HG03159 (cell line): ENCODE results near the gene PPWD1.
A peak's percentile ranks its signal among the peaks of the same experiment; 100 is the strongest.

ENCODE experiments used
- ATAC-seq: cut with Tn5 transposase; IDR thresholded peaks from one replicate; pipeline ENCODE4 v1.9.1; 2021; ENCODE audit warnings: mild to moderate bottlenecking, moderate library complexity; ENCODE audit not compliant: unreplicated experiment

PPWD1 gene

GRCh38 chr5:65623482-65623881 is 60.4 kb downstream of the PPWD1 start:
- ATAC-seq, result no peak

GRCh38 chr5:65624025-65624570 is 61.0 kb downstream of the PPWD1 start, which contains the start of gene TRIM23:
TSS of gene TRIM23 (minus strand) at chr5:65624333. CDS start at chr5:65624274, 59 bp downstream.
- peak; percentile 93 for ATAC-seq

GRCh38 chr5:65624571-65625555 is 61.8 kb downstream of the PPWD1 start, which contains the start of the genes SHLD3 and TRAPPC13:
TSS of gene SHLD3 (plus strand) at chr5:65625027. CDS start at chr5:65629588, 4,561 bp downstream.
TSS of gene TRAPPC13 (plus strand) at chr5:65625027. CDS start at chr5:65625061, 34 bp downstream.
- peak; percentile 76 for ATAC-seq

- ATAC-seq, result no peak
These were observed 62.6 kb downstream of the PPWD1 start for GRCh38 chr5:65625743-65626142.

- ATAC-seq, result no peak
These were observed 67.9 kb downstream of the PPWD1 start for GRCh38 chr5:65630981-65631380.
